NCI-H1105 treated with DMSO at 0.1 percent for 48 hours (cell line): ENCODE measurements around the gene GABRG3.

Experiments used
- DNase-seq: peaks from one replicate; lab custom pipeline; 2025; lab: John Stamatoyannopoulos, UW

The GABRG3 gene

DNA sequence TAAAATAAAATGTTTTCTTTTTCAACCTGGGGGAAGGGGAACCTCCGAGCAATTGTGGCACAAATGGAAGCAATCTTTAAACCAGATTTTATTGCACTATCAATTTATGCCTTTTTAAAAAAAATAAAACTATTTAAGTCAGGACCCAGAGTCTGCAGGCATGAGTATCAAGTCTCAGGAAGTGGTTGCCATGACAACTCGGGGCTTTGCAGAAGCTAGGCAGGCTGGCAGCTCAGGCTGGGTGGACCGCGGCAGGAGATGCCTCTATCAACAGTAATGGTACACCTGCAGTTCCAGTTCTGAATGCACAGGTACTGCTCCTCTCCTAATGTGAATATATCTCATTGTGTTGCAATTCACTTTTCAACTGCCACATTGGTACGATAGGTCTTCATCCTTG is 447.7 kb downstream of the GABRG3 start:
- DNase-seq: no peak

DNA sequence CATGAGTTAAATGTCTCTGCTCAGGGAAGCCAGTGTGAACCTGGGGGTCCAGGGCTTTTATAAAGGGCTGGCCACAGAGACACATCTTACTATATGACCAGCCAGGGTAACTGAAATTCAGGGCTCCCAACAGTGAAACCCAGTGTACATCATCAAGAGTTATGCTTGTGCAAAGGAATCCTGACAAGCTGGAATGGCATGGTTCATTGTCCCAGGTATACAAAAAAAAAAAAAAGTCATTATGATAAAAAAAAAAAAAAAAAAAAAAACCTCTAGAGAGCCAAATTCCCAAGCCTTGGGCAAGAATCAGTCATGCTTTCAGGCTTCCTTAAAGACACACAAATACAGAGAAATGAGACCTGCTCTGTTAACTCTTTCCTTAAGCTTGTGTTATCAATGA is 452.0 kb downstream of the GABRG3 start:
- DNase-seq: no peak

DNA sequence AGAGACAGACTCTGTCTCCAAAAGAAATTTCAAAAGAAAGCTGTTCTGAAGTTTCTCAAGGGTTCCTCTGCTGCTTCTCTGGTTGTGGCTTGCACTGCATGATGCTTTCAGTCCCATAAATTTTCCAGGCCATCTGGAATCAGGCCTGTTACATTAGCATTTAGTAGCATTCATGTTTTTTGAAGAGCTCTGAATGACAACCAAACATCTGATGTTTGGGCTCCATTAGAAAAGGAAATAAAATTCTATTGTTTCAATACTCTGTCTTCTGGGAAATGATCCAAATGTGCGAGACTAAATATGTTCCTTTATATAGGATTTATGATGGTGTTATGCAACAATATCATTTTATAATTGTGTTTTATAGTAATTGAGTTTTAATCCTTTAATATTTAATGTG is 455.8 kb downstream of the GABRG3 start:
- peak; percentile 91 for DNase-seq

DNA sequence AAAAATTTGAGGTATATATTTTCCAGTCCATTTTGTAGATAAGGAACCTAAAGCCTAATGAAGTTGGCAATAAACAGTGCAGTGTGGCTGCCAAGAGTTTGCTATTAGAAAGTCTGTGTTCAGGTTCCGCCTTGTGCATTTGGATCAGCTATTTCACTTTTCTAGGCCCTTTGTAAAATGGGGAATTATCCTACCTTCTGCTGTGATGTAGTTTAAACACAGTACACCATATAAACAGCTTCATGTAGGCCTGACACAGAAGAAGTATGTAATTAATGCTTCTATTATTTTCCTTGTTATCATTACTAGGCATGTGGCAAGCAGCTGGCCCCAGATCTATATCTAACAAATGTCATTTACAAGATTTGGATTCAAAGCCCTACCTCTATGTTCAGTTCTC is 456.3 kb downstream of the GABRG3 start:
- no peak for DNase-seq

- no peak for DNase-seq
These were observed 457.2 kb downstream of the GABRG3 start for GRCh38 chr15:27428151-27428550.

GRCh38 chr15:27429577-27429976 is 458.6 kb downstream of the GABRG3 start:
- DNase-seq: no peak

DNA sequence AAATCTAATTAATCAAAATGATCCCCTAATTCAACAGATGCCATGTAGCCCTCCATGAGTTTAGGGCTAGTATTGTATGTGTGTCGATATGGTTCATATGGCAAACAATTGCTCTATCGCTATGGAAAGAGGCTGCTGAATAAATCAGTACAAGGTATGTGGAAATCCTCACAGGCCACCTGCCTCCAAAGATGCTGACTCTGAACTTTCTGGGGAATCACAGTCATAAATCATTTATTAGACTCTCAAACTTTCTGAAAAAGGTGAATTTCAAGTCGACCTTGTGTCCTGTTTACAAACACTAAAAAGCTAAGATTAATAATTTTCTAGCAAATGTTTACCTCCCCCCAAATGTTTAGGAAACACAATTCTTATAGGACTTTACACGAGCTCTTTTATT is 462.6 kb downstream of the GABRG3 start:
- no peak for DNase-seq

DNA sequence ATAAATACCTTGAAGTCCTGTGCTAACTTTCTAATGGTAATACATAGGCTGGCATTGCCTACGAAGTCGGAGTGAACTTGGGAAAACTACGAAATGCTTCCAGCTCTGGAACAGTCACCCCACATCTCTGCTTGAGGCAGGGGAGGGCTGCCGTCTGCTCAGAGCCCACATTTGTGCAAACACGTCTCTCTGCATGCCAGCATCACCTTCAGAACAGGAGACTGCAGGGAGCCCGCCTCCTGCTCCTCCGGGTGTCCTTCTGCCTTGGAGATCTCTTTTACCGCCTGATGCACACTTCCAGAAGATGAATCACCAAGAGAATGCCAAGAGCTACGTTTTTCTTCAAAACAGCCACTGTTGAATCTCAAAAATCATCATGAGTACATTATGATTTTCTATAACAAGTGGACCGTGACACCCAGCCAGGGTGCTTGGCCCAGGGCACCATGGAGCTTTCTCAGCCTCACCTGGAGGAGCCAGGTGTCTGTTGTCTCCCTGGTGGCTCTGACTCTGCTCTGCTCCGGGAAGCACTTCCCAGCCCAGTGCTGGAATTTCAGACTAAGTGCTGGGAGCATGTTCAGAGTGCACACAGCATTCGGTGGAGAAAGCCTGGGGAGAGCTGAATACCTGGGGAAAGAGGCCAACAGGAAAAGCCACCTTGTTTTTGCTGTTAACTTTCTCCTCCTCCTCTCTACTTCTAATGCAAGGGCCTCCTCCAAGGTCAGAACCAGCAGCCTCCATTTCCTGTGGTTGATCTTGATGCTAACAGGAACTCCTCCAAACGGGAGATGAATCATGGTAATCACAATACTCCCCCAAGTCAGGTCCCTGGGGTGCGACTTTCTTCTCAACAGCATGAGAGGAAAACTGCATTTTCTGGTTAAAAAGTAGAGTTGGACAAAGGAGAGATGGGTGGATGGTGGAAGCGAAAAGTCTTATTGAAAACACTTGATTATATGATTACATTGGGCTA is 467.7 kb downstream of the GABRG3 start:
- no peak for DNase-seq

DNA sequence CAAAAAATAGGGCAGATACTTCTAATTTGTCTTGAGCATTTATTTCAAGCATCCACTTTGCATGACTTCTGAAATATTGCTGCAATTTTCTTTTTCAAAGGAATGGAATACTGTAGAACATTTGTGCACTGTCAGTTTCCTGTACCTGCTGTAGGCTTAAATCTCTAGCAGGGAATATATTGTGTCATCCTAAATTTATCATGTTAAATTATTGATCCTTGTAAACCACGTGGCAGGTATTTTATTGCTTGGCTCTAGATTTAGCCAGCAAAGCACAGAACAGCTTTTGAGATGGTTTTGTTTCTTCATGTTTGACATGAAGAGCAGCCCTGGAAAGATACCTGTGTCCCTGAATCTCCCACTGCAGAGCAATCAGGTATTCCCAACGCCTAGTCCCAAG is 470.1 kb downstream of the GABRG3 start:
- DNase-seq: no peak

- DNase-seq: no peak
These were observed 477.3 kb downstream of the GABRG3 start for GRCh38 chr15:27448234-27448633.

DNA sequence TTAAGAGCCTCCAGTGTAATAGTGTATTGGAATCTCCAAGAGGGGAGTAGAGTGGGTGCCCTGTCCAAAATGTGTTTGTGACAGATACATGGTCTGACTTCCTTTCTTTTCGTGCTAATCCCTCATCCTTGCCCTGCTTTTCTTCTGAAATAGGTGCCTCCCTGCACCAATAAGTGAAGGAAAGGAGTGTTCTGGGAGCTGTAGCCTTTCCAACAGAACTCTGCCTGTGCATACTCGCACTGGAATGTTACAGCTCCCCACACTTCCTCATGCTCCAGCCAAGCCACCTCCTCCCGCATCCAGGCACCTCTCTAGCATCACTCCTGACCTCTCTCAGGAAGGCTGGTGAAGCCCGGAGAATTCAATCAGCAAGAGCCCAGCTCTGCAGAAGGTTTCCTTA is 478.0 kb downstream of the GABRG3 start:
- DNase-seq: no peak

- no peak for DNase-seq
These were observed 479.0 kb downstream of the GABRG3 start for GRCh38 chr15:27449941-27450340.

DNA sequence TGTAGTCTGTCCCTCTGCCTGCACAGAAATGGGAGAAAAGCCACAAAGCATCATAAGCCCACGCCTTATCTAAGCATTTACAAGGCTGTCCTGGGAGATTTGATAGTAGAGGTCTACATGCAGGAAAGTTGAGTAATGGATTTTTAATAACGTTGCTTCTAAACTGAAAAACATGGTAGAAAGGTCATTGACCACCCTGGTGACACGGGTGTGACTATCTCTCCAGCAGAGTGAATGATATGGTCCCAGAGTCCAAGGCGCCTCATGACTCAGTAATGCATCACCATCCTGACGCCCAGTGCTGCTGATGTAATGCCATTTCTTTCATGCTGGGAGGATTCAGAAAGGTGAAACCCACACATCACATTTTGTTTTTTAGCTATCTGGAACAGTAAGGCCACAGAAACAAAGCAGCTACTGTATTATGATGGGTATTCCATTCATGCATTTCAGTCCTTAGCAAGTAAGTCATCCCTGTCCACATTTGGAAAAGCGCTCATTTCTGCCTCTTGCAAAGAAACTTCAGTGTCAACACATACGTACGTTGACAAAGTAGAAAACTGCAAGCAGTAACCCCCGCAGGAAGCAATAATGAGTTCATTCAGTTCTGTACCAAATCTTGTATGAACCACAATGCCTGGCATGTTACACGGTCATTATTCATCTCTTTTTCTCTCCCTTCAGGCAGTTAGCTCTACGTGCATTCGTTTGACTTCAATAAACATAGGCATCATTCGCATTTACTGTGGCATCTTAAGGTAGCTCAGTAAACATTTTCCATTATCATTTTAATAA is 483.5 kb downstream of the GABRG3 start:
- no peak for DNase-seq

GRCh38 chr15:27456807-27457206 is 485.8 kb downstream of the GABRG3 start:
- DNase-seq: no peak

DNA sequence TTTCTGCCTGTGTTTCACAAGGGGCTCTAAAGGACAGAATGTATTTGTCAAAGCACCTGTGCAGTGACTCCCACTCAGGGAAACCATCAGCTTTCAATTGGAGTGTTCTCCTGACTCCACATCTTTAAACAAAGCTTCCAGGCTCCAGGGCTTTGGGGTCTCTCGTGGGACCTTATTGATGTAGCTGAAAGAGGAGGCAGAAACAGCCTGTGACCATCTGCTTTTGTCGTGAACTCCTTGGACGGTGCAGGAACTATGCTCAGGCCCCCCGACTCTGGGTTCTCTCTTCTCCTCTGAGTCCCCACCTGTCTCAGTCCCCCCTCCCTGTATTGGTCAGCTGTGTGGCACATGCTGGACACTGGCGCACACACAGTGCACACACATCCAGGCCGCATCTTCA is 486.8 kb downstream of the GABRG3 start:
- DNase-seq: no peak

DNA sequence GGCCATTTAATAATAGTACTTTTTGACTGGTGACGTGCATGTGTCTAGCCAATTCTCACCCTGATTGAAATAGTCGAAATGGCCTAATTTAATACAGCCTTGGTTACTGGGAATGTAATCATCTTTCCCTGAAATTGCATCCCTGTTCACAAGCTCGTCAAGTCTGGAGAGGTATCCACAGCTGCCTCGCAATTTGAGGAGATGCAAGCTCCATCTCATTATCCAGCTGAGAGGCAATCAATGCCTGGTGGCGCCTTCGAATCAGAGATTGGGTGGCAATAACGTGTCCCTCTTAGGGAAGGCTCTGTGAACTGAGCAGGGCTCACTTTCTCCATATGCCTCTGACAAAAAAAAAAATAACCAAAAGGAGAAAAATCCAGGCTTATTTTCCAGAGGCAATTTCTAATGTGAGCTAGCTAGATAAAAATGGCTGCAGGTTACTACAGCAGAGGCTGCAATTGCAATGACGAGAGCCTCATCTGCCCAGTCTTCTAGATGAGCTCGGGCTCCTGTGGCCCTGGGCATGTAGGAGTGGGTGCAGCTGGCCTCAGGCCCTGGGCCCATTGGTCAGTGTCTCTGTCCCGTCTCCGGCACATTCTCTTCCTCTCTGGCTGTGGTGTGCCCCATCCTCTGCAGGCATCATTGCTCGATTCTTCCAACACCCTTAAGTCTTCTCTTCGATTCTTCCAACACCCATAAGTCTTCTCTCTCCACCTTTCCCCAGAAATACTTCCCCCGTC is 487.5 kb downstream of the GABRG3 start:
- DNase-seq: no peak

DNA sequence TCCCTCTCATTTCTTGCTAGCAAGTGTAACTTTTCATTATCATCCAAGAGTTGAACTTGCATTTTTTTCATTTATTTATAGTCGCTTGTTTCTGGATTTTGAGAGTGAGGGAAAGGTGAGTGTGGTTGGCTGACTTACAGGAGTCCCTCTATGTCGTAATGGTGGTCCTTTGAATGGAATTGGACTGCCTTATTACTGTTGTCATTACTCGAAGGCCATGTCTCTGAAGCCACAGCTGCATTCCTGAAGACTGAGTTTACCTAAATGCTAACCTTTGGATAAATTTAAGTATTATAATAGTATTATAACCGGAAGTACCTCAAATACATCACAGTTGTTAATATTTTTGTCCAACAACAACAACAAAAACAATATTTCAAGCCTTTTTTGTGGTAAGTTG is 488.9 kb downstream of the GABRG3 start:
- DNase-seq: no peak

DNA sequence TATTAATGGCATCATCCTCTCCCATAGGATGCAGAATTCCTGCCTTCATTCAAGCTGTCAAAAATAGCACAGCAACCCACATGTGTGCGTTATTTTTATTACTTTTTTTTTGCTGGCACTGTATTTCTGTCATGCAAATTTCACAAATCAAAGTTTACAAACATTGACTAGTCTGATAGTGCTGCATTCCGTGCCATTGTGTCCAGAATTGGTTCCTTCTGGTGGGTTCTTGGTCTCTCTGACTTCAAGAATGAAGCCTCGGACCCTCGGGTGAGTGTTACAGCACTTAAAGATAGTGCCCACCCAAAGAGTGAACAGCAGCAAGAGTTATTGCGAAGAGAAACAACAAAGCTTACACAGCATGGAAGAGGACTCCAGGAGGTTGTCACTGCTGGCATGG is 490.2 kb downstream of the GABRG3 start:
- DNase-seq: no peak

DNA sequence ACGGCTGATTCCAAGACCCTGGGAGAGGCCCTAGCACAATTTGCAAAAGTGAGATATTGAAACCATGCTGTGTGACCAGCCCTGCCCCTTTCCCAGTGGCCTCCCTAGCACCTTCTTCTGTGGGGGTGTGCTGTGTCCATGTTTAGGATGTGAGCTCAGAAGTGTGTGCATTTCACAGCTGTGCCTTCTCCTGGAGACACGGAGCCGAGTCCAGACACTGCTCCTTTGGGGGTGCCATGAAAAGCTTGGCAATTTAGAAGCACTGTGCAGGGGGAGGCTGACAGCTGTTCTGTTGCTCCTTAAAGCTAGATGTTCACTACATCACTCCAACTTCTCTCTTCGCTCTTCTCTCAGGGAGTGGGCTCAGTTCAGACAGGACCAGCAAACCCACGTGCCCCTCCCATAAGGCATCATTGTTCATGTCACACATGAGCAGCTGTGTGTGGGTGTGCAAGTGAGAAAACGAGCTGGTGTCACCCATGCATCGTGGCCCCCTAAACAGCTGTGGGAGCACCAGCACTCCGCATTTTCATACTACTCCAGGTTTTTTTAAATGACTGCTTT is 492.6 kb downstream of the GABRG3 start:
- no peak for DNase-seq

- no peak for DNase-seq
These were observed 494.1 kb downstream of the GABRG3 start for GRCh38 chr15:27464941-27465612.

- DNase-seq: no peak
These were observed 495.8 kb downstream of the GABRG3 start for GRCh38 chr15:27466758-27467157.
